Rectal smooth muscle tissue (tissue), 1 donor: ENCODE measurements around the gene MIR17HG.
A peak's percentile ranks its signal among the peaks of the same experiment; 100 is the strongest.

ENCODE experiments used
- H3K27ac ChIP-seq: one replicate; pipeline ENCODE4 v1.7.0; 2013; ENCODE audit warnings: low read depth, low read length, inconsistent platforms
- H3K27me3 ChIP-seq: one replicate; pipeline ENCODE4 v1.7.0; 2013; ENCODE audit warnings: low read length; ENCODE audit not compliant: control insufficient read depth, insufficient read depth
- H3K36me3 ChIP-seq: one replicate; pipeline ENCODE4 v1.7.0; 2013; ENCODE audit warnings: low read length; ENCODE audit not compliant: control insufficient read depth, insufficient read depth
- H3K4me1 ChIP-seq: one replicate; pipeline ENCODE4 v1.7.0; 2013; ENCODE audit warnings: low read length; ENCODE audit not compliant: control insufficient read depth, insufficient read depth
- H3K4me3 ChIP-seq: one replicate; pipeline ENCODE4 v1.7.0; 2013; ENCODE audit warnings: low read length
- H3K9ac ChIP-seq: one replicate; pipeline ENCODE4 v1.7.0; 2013; ENCODE audit warnings: low read length

The MIR17HG gene

GRCh38 chr13:91384896-91385295 is 37.4 kb downstream of the MIR17HG start:
- Histone ChIP-seq H3K27ac (no peak overlapping the region), H3K4me1 (no peaks in the 10 kb centered on the region)

GRCh38 chr13:91389186-91389585 is 41.7 kb downstream of the MIR17HG start:
- Histone ChIP-seq H3K4me1 (no peaks in the 10 kb centered on the region), H3K36me3 (no peaks in the 10 kb centered on the region), H3K27ac (no peak overlapping the region), H3K4me3 (no peak overlapping the region), H3K27me3 (no peaks in the 10 kb centered on the region), H3K9ac (no peak overlapping the region)

More at GRCh38 chr13:91384896-91385295, 37.4 kb downstream of the MIR17HG start:
- Histone ChIP-seq H3K4me3 (no peak overlapping the region), H3K9ac (no peak overlapping the region), H3K27me3 (no peaks in the 10 kb centered on the region), H3K36me3 (no peaks in the 10 kb centered on the region)

GRCh38 chr13:91397595-91397994 is 50.1 kb downstream of the MIR17HG start:
- H3K4me3 ChIP-seq, result no peak overlapping the region
- no peaks in the 10 kb centered on the region for H3K4me1 ChIP-seq
- H3K27ac ChIP-seq, result no peak overlapping the region
- H3K27me3 ChIP-seq, result peaks cover 14% of the 10 kb centered on the region
- no peaks in the 10 kb centered on the region for H3K36me3 ChIP-seq
- H3K9ac ChIP-seq, result no peak overlapping the region

- Histone ChIP-seq H3K27ac (no peak within 1 kb of the TSS), H3K9ac (no peak within 1 kb of the TSS), H3K36me3 (no peaks in the 10 kb centered on the region), H3K4me1 (no peaks in the 10 kb centered on the region), H3K27me3 (peaks cover 14% of the 10 kb centered on the region), H3K4me3 (peak within 1 kb of the TSS; percentile 67)
Observed at GRCh38 chr13:91398413-91399188, 51.1 kb downstream of the MIR17HG start, which contains the start of gene GPC5. GPC5 (plus strand) TSS chr13:91398621.

- H3K9ac ChIP-seq, result no peak overlapping the region
- H3K36me3 ChIP-seq, result no peaks in the 10 kb centered on the region
- no peaks in the 10 kb centered on the region for H3K4me1 ChIP-seq
- no peak overlapping the region for H3K27ac ChIP-seq
- H3K4me3 ChIP-seq, result peak overlapping the region; percentile 28
- H3K27me3 ChIP-seq, result peaks cover 14% of the 10 kb centered on the region
Observed at GRCh38 chr13:91399189-91400062, 51.9 kb downstream of the MIR17HG start.

GRCh38 chr13:91400063-91400399 is 52.5 kb downstream of the MIR17HG start:
- Histone ChIP-seq H3K36me3 (no peaks in the 10 kb centered on the region), H3K27ac (no peak overlapping the region), H3K27me3 (peaks cover 14% of the 10 kb centered on the region), H3K9ac (no peak overlapping the region), H3K4me3 (no peak overlapping the region), H3K4me1 (no peaks in the 10 kb centered on the region)

GRCh38 chr13:91400671-91401070 is 53.2 kb downstream of the MIR17HG start:
- H3K27me3 ChIP-seq, result peaks cover 14% of the 10 kb centered on the region
- no peak overlapping the region for H3K9ac ChIP-seq
- H3K4me3 ChIP-seq, result no peak overlapping the region
- H3K27ac ChIP-seq, result no peak overlapping the region
- no peaks in the 10 kb centered on the region for H3K36me3 ChIP-seq
- H3K4me1 ChIP-seq, result no peaks in the 10 kb centered on the region

GRCh38 chr13:91401920-91402319 is 54.4 kb downstream of the MIR17HG start:
- no peaks in the 10 kb centered on the region for H3K4me1 ChIP-seq
- no peak overlapping the region for H3K9ac ChIP-seq
- no peak overlapping the region for H3K4me3 ChIP-seq
- no peak overlapping the region for H3K27ac ChIP-seq
- H3K27me3 ChIP-seq, result peaks cover 11% of the 10 kb centered on the region
- H3K36me3 ChIP-seq, result no peaks in the 10 kb centered on the region
